ENCODE measurements around the gene MS4A7.
"Not testable (repeated sequence)": the region's sequence is repeated elsewhere in the genome, so short reads cannot be mapped to it uniquely, and the experiment has no call there.

The MS4A7 gene, protein sequence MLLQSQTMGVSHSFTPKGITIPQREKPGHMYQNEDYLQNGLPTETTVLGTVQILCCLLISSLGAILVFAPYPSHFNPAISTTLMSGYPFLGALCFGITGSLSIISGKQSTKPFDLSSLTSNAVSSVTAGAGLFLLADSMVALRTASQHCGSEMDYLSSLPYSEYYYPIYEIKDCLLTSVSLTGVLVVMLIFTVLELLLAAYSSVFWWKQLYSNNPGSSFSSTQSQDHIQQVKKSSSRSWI

DNA sequence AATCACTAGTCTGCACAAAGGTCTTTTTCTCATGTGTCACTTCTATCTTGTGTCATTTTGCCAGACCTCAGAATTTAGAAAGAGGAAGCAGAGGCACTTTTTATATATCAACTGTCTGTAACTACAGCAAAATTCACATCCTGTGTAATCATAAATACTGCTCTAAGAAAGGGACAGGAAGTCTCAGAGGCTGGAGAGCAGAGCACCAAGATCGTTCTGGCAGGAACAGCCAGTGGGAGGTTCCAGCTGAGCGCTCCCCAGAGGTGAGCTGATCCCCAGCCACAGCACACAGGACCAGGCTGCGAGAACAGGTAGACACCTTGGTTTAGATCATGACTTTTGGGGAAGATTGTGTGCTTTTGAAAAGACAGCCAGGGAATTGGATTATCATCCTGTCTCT is at the start of gene MS4A7:
Gene MS4A7 (plus strand): TSS at position 179 of the 400 bp plus-strand sequence. CDS start 4,610 bp downstream, outside the sequence.
- no peak for DNase-seq

DNA sequence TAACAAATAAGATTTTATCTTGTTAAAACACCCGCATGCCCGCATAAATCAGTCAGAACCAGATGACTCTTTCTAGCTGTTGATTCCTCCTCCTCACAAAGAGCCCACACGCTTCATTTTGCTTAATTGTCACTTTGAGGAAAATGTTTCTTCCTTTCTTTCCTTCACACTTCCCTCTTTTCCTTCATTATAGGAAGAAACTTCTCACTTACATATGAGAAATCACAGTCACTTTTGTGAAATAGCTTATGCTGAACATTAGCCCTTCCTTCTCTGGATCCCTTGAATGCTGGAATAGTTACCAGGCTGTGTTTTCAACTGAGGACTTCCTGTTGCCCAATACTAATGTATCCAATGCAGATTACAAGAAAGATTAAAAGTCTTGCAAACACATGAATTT is 45.5 kb upstream of the MS4A7 start:
- DNase-seq: no peak

DNA sequence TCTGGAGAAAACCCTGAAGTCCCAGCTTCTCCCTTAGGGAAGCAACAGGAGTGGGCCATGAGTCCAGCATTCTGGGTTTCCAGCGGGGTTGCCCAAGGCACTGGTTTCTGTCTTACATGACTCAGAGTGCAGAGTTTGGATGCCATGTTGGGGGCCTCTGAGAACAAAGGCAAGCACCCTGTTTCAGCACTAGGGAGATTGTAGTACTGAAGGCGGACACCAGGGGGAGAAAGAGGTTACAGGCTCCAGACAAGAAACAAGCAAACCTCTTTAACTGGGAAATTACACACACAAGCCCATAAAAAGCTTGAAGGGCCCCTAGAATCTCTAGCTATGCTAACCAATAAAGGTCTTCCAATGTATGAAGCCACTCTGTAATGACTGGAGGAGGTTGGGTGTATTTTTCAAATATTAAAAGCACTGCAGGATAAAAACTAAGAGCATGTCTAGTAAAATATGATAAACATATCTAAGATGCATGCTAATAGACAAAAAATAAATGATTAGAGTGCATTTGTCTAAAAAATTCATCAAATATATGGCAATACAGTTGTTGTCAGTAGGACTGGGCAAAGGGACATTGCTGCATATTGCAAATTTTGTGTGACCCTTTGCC is 44.2 kb upstream of the MS4A7 start:
- peak; percentile 4 for DNase-seq

DNA sequence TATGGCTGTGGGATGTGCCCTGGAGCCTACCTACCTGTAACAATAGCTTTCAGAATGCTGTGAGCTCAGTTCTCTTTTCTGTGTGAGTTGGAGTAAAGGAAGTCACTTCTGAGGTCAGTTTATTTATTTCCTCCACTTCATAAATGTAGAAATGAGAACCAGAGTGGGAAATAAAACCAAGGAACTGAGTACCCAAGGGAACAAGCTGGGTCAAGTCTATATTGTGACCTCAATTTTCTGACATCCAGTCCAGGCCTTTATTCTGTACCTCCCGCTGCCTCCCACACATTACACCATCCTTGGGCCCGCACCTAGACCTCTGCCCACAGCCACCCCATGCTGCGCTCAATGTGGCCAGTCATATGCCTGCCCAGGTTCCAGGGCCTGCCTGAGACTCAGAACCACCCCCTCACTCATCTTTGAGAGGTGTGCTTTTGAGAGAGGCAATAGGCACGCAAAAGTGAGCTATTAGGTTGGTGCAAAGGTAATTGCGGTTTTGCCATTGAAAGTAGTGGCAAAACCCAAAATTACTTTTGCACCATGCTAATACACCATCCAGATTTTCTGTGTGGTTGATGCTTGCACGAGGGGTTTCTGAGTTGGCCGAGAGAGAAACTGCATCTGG is 41.5 kb upstream of the MS4A7 start:
- DNase-seq: no peak

DNA sequence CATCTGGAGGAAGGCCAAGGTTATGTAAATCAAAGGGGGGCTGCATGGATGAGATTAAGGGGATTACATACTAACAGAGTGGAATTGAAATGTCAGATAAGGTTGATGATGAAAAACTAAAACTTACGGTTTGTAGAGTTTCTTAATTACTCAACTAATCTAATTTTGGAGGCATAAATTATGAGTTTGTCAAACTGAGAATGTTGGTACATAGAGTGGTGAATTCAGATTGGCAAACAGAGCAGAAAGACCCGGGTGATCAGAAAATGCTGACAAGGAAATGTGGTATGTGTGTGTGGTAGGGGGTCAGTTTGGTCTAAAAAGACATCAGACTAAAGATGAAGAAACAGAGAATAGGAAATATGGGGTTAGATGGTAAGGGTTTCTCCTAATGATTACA is 40.3 kb upstream of the MS4A7 start:
- DNase-seq: no peak

DNA sequence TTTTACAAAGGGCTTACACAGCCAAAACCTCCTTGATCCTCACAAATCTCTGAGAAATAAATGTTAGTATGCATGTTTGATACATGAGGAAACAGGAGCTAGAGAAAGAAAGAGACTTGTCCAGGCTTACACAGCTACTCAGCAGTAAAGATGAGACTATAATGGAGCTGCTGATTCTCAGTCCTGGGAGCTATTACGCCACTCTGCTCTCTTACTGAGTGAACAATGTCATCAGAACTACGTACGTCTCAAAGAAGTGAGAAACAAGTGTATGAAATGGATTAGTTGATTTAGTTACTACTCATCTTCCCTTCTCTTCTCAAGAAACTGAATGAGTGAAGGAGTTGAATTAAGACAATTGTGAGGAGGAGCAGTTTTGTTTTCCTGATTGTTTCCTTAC is 39.0 kb upstream of the MS4A7 start:
- no peak for DNase-seq

DNA sequence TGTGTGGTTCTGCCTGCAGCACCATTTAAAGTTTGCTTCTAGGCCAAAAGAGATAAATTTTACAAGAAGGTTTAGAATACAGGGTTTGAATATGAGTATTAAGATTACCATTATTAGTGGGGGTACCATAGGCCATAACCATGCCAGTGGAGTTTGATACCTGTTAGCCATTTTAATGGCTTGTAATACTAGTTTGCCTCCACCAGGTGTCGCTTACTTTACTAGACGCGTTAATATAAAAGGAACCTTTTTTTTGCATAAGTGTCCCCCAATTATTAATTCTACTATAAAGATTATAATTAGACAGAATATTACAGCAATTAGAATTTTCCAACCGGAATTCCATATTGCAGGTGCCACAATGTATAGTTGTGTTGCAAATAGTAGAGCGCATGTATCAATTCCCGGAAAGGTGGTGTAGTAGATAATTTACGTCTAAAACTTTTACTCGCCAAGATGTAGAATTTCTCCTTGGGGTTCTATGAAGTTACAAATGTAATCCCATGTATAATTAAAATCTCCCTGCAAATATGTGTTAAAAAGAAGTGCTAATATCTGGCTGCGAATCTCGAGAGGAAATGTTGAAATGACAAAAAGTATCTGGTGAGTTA is 35.1 kb upstream of the MS4A7 start:
- DNase-seq: peak; percentile 4

DNA sequence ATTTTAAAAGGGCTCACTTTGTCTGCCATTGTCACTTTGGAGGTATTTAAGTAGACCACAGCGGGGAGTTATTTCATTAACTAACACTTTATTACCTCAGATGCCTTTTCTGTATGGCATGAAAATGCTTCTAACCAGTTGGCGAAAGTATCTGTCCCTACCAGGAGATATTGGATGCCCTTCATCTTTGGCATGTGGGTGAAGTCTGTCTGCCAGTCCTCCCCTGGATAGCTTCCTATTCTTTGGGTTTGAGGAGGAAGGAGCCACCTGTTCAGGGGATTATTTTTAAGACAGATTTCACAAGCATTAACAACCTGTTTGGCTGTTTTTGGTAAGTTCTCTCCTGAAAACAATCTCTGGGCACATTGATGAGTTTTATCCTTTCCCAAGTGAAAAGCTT is 34.2 kb upstream of the MS4A7 start:
- no peak for DNase-seq

DNA sequence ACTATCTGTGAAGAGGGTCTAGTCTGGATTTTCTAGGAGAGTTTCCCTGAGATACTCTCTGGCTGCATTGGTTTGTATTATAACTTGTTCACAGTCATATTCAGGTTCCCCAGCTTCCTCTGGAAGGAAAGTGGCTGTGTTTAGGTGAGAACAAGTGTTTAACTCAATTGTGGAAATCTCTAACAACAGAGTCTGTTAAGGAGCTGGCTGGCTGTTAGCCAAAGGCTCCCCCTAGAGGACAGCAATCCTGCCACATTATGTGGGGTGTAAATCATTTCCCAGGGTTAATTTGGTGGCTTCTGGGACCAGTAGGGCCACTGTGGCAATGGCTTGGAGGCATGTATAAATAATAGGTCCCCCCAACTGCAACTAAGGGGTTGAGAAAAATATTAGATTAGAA is 32.8 kb upstream of the MS4A7 start:
- peak; percentile 8 for DNase-seq

DNA sequence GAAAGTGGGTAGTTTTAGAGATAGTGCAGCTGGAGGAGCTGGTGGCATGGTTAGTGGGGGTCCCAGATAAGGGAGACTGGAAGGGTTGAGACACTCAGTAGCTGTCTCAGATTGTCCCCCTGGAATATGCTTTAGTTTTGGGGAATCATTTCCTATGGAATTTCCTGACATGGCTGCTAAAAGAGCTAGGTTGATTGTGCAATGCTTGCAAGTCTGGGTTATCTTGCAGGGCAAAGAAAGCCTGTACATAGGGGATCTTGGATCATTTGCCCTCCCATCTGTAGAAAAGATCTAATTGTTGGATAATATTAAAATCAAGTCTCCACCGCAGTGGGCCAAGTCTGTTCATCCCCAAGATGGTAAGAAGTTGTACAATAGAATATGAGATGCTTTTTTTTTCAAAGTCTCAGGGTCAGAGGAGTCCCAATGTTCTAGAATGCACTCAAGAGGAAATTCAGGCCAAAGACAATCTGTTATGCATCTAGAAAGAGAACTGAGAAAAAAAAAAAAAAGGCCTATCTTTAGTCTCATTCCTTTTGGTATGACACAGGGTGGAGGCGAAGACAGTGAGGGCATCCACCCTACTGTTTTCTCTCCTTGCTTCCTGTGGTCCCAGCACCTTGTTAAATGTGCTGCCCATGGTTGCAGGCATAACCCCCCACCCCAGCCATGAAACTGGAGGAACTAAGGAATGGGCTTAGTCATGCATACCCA is 31.1 kb upstream of the MS4A7 start:
- no peak for DNase-seq

DNA sequence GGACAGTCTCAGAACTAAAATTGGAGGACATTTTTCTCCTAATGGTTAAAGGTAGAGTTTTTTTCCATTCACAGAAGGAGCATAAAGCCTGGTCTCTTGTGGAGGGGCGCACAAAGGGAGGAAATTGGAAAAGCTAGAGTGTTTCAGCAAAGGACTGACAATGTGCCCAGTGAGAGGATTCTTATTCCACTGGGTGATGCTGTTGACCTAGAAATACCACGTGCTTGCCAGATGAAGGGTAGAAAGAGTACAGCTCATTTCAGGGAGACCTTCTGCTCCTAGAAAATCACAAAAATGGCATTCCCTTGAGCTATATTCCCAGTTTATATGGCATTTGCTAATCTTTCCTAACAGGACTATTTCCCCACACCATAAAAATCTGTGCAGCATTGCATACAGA is 30.2 kb upstream of the MS4A7 start:
- no peak for DNase-seq

DNA sequence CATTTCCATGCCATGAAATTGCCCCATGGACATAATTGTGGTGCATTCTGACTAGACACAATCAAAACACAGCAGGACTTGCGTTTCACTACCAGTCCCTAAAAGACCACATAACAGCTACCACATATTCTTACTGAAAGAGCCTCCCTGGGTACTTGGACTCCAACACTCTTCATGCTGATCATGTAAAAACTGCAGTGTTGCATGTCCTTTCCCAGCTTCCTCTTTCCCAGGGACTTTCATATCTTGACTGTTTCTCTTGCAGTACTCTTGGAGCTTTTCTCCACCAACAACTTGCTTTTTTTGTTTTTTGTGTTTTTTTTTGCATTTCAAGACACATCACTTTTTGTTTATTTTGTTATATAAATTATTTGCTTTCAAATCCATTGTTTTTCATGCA is 28.3 kb upstream of the MS4A7 start:
- no peak for DNase-seq

DNA sequence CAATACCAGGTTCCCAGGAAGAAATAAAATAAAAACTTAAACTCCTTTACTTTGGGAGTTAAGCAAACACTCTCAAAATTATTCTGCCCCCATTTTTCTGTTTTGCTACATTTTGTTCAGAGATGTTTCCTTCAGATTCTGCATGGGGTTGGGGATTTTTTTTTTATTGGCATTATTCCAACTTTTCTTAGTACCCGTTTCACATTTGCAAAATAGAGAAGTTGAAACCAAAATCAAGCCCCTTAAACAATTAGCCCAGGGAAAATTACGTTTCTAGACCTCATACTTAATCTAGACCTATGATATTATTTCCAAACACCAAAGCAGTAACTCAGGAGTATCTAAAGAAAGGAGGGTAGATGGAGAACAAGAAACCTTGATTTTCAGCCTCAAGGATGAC is 20.6 kb upstream of the MS4A7 start:
- no peak for DNase-seq

DNA sequence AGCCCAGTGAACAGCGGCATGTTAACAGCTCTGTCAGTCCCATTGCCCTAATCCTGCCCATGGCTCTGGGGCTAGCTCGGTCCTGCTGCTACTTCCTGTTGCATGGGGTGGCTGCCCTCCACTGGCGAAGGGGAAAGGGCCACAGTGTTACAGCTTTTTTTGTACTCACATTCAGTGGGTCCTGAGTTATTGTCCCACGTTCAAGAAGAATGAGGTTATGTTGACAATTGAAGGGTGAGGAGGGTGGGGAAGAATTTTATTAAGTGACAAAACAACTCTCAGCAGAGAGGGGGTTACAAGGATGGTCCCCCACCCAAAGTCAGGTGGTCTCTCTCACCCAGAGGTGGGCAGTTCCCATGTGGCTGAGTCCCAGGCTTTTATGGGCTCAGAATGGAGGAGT is 17.7 kb upstream of the MS4A7 start:
- DNase-seq: no peak

DNA sequence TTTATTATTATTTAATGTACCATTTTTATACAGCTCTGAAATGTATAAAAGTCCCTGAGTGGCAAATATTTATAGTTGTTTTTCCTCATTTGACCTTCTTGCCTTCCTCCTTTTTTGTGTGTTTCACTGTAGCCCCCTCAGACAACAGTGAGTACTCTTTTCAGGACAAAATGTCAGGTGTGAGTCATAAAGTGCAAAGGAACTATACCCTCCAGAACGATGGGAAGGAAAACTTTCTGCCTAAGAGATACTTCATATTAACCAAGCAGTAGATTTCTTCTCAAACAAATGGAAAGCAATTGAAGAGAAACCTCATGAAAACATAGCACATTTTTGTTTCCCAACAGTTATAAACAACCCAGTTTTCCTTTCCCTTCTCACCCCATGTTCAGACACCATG is 16.1 kb upstream of the MS4A7 start:
- DNase-seq: no peak

DNA sequence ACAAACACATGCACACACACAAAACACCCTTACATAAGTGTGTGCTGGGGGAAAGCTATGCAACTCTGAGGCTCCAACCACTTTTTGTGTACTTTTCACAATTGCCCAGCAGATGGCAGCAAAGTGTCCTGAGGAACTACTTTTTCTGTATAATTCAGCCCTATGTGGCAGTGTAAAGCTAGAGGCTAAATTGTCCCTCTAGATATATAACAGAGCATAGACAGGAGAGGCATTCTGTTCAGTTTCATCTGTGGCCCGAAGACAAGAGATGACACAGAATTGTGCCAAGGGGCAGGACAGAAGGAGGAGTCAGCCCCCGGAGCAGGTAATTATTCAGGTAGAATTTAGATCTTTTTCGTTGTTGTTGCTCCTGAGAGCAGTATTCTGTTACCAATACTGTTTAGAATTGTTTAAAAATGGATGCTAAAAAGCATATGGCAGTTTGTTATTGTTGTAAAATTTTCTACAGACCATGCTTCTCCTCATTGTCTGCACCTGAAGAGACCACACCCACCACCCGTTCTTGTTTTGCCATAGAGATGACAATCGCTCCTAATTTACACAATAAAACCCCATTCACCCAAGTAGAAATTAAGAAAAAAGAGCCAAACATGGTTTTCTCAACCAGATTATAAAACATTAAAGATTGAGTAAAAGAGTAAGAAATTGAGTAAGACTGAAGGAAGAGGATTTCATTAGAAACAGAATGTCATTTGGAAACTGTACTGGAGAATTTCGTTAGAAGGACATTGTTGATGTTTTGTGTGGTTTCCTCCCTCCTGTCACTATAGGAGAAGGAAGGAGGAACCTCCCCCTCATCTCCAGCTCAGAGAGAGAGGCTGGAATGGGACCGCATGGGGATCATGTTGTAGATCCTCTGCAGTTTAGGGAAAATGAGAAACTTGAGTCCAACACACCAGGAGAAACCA is 14.5 kb upstream of the MS4A7 start:
- peak; percentile 45 for DNase-seq

DNA sequence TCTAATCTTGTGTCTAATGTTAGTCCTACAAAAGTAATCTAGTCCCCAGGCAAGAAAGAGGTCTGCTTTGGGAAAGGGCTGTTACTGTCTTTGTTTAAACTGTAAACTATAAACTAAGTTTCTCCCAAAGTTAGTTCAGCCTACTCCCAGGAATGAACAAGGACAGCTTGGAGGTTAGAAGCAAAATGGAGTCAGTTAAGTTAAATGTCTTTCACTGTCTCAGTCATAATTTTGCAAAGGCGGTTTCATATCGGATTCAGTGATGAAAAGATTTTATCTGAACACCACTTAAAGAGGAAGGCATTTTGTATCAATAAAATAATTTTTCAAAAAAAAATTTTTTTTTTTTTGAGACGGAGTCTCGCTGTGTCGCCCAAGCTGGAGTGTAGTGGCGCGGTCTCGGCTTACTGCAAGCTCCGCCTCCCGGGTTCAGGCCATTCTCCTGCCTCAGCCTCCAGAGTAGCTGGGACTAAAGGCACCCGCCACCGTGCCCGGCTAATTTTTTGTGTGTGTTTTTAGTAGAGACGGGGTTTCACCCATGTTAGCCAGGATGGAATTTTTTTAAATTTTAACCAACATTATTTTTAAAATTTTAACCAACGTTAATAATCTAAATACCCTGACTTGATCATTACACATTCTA is 11.9 kb upstream of the MS4A7 start:
- not testable (repeated sequence) for DNase-seq

DNA sequence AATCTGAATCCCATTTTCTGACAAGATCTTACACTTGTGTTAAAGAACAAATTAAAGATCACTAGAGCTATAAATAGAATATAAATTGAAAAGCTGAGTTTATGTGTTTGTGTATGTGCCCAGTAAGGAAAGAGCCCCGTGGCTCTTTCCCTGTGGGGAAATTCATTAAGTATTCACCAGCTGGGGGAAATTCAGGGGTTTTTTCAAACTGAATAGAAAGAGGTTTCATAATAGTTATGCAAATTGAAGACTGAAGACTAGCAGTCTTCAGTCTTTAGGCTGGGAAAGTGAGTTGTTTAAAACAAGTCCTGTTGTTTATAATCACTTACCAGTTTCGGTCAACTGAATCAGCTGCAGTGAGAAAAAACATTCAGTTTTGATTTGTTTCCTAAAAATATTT is 11.3 kb upstream of the MS4A7 start:
- DNase-seq: no peak

DNA sequence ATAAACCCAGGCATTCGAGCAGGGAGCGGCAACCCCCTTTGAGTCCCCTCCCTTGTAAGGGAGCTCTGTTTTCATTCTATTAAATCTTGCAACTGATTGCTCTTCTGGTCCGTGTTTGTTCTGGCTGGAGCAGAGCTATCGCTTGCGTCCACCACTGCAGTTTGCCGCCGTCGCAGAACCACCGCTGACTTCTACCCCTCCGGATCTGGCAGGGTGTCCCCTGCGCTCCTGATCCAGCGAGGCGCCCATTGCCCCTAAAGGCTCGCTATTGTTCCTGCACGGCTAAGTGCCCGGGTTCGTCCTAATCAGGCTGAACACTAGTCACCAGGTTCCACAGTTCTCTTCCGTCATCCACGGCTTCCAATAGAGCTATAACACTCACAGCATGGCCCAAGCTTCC is 10.4 kb upstream of the MS4A7 start:
- DNase-seq: no peak

DNA sequence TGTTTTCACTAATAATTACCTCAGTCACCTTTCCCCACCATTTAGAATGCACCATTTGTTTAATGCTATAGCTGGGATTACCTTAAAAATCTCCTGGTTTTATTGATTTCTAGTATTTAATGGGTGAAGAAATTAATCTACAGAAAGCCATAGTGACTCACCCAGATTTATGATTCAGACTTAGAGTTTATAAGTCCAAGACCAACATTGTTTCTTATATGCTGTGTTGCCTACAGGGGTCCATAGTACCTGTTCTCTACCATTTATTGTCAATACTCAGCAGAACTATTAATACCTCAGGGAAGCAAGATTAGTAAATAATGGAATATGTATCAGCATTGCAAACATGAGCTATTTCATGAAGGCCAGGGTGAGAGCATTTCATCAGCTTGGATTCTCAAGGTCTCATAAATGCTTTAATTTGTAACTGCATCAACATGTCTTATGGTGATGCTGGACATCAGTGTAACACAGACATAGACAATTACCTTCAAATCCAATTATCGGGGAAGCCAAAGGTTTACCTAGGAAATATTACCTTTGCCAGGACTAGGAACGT is 8.0 kb upstream of the MS4A7 start:
- DNase-seq: no peak

DNA sequence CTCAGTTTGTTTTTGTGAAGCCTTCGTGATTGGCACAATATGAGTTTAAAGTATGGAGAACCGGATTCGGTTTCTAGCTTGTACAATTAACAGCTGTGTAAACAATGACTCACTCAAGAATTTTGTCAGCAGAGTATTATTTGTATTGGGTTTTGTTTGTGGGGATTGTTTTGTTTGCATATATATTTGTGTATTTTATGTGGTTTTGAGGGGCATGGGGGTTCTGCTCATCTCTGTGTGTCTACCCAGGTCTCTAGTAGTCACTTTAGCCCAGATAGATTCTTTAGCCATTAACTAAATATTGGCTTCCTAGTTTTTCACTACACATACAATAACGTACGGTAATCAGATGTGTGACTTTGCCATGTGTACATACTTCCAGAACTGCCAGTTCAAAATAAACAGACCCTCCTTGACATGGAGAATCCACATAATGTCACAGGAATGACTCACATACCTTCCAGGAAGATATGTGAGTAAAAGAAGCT is 7.5 kb upstream of the MS4A7 start:
- no peak for DNase-seq

Measured in kidney glomerular epithelial cell (primary cell).